DND-41 (cell line): ENCODE results near the gene CASS4.
A peak's percentile ranks its signal among the peaks of the same experiment; 100 is the strongest.

Experiments
- ATAC-seq: fragments of 200-7000 bp; cut with Tn5 transposase; 3 replicates; pipeline ENCODE4 v1.9.1; 2021; ENCODE audit warnings: low read depth; ENCODE audit not compliant: insufficient read depth
- DNase-seq: peaks from one replicate; pipeline ENCODE4 v3.0.0-alpha.2; 2020
- H2AFZ ChIP-seq: 2 replicates; pipeline ENCODE4 v1.6.0; 2012; ENCODE audit warnings: low read depth, low read length
- H3K27ac ChIP-seq: 2 replicates; pipeline ENCODE4 v1.5.1; 2012; ENCODE audit warnings: low read length, inconsistent platforms
- H3K27me3 ChIP-seq: fragments of 200-600 bp; sonication (generic); 2 replicates; pipeline ENCODE4 v1.6.0; 2012; ENCODE audit warnings: low read length, mild to moderate bottlenecking, inconsistent platforms; ENCODE audit not compliant: insufficient read depth, poor library complexity
- H3K36me3 ChIP-seq: 2 replicates; pipeline ENCODE4 v1.5.1; 2012; ENCODE audit warnings: low read length, inconsistent platforms; ENCODE audit not compliant: insufficient read depth
- H3K4me1 ChIP-seq: 2 replicates; pipeline ENCODE4 v1.5.1; 2012; ENCODE audit warnings: mild to moderate bottlenecking, low read length; ENCODE audit not compliant: insufficient read depth
- H3K4me2 ChIP-seq: 2 replicates; pipeline ENCODE4 v1.6.0; 2012; ENCODE audit warnings: mild to moderate bottlenecking, moderate library complexity, low read length, inconsistent platforms; ENCODE audit not compliant: insufficient read depth
- H3K4me3 ChIP-seq, 2 experiments: fragments of 200-600 bp in 1 of 2; shearing (Covaris generic) in 1 of 2; 2 replicates each; pipeline ENCODE4 v1.5.1; 2012 to 2016; ENCODE audit warnings: inconsistent platforms in 2 of 2, low read length in 2 of 2, mild to moderate bottlenecking in 2 of 2, low read depth in 1 of 2, moderate library complexity in 1 of 2
- H3K79me2 ChIP-seq: 2 replicates; pipeline ENCODE4 v1.6.0; 2012; ENCODE audit warnings: low read length, inconsistent platforms; ENCODE audit not compliant: insufficient read depth
- H3K9ac ChIP-seq: 2 replicates; pipeline ENCODE4 v1.6.0; 2012; ENCODE audit warnings: low read depth, mild to moderate bottlenecking, inconsistent platforms, low read length, moderate library complexity
- H3K9me3 ChIP-seq: 2 replicates; pipeline ENCODE4 v1.5.1; 2012; ENCODE audit warnings: low read length, moderate library complexity, mild to moderate bottlenecking, inconsistent platforms; ENCODE audit not compliant: insufficient read depth, severe bottlenecking
- H4K20me1 ChIP-seq: 2 replicates; pipeline ENCODE4 v1.6.0; 2012; ENCODE audit warnings: low read length; ENCODE audit not compliant: insufficient read depth
- CTCF ChIP-seq: IDR thresholded peaks from 2 replicates; pipeline ENCODE4 v1.5.1; 2012; ENCODE audit warnings: borderline replicate concordance, low read length, moderate library complexity, mild to moderate bottlenecking; ENCODE audit not compliant: poor library complexity, severe bottlenecking; ENCODE audit errors: extremely low read depth
- EZH2 ChIP-seq: IDR thresholded peaks from 3 replicates; pipeline ENCODE4 v1.6.1; 2012; ENCODE audit warnings: borderline replicate concordance, low read depth, mild to moderate bottlenecking, moderate library complexity, low read length, inconsistent platforms; ENCODE audit not compliant: severe bottlenecking

The CASS4 gene

GRCh38 chr20:56463428-56463827 lies 51.4 kb downstream of the CASS4 start:
- Histone ChIP-seq H2AFZ (no peak overlapping the region), H3K9me3 (no peaks in the 10 kb centered on the region), H3K36me3 (no peaks in the 10 kb centered on the region), H3K9ac (no peak overlapping the region), H3K27ac (no peak overlapping the region), H3K79me2 (no peaks in the 10 kb centered on the region), H4K20me1 (no peaks in the 10 kb centered on the region), H3K27me3 (peaks cover under 1% of the 10 kb centered on the region), H3K4me3 (no peak overlapping the region), H3K4me2 (no peak overlapping the region), H3K4me1 (peaks cover 10% of the 10 kb centered on the region)
- TF ChIP-seq CTCF (no peak), EZH2 (no peak)
- ATAC-seq (no peak), DNase-seq (peak; percentile 25)

DNA sequence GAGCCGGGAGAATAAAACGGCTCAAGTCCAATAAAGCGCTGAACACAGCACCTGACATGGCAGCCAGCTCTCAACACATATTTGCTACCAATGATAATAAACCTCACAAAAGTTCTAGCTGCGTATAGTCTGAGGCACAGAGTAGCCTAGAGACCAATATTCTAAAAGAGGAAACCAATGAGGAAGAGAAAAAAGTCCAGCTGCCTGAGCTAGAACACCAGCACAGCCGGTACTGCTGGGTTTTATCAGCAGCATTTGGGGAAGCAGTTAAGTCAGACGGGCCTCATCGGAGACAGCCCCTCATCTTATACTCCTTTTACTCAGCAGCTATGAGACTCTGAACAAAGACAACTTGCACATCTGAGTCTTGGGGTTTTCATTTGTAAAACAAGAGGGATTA lies 53.9 kb downstream of the CASS4 start:
- H3K9me3 ChIP-seq = no peaks in the 10 kb centered on the region
- H3K4me2 ChIP-seq = no peak overlapping the region
- TF ChIP-seq CTCF (no peak), EZH2 (no peak)
- no peak for ATAC-seq
- no peak for DNase-seq
- no peak overlapping the region for H3K9ac ChIP-seq
- peaks cover 31% of the 10 kb centered on the region for H3K4me1 ChIP-seq
- peaks cover 26% of the 10 kb centered on the region for H3K79me2 ChIP-seq
- H3K27me3 ChIP-seq = no peaks in the 10 kb centered on the region
- peaks cover 3% of the 10 kb centered on the region; the same call in 1 of the 2 replicates for H4K20me1 ChIP-seq
- no peak overlapping the region for H2AFZ ChIP-seq
- H3K36me3 ChIP-seq = peaks cover 8% of the 10 kb centered on the region
- H3K27ac ChIP-seq = no peak overlapping the region
- H3K4me3 ChIP-seq = no peak overlapping the region

DNA sequence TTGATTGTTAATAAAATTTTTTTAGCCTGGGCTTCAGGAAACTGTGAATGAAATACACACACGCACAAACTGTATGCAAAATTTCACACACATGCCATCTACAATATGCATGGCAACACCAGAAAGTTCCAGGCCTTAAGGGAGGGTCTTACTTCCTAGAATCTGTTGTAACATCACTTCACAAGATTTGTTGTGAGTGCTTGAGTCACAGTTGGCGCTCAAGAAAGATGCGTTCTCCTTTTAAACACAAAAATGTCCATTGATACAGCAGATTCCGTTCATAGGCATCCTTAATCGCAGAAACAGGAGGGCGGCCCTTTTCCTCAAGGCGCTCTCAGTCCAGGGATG lies 55.9 kb downstream of the CASS4 start:
- Histone ChIP-seq H3K4me2 (peak overlapping the region; percentile 97), H4K20me1 (peaks cover 3% of the 10 kb centered on the region; the same call in 1 of the 2 replicates), H3K9ac (peak overlapping the region; percentile 74), H3K4me1 (peaks cover 31% of the 10 kb centered on the region), H3K27ac (peak overlapping the region; percentile 28), H3K4me3 (peak overlapping the region; percentile 86 to 96; a peak in 3 of 4 replicates), H3K36me3 (peaks cover 10% of the 10 kb centered on the region), H3K9me3 (no peaks in the 10 kb centered on the region), H3K27me3 (no peaks in the 10 kb centered on the region), H3K79me2 (peaks cover 37% of the 10 kb centered on the region), H2AFZ (peak overlapping the region; percentile 95)
- ATAC-seq = no peak
- TF ChIP-seq CTCF = no peak
- DNase-seq = no peak
